HG03135 (cell line): ENCODE results near the gene IL10RA.

Experiments
- ATAC-seq: cut with Tn5 transposase; IDR thresholded peaks from one replicate; pipeline ENCODE4 v1.9.1; 2021; ENCODE audit warnings: mild to moderate bottlenecking, moderate library complexity; ENCODE audit not compliant: unreplicated experiment

IL10RA gene

GRCh38 chr11:118042796-118043195, 56.6 kb downstream of the IL10RA start:
- no peak for ATAC-seq

- ATAC-seq, result no peak
These were observed 59.0 kb downstream of the IL10RA start for GRCh38 chr11:118045191-118045590.

- no peak for ATAC-seq
These were observed 60.1 kb downstream of the IL10RA start for GRCh38 chr11:118046051-118046963.

DNA sequence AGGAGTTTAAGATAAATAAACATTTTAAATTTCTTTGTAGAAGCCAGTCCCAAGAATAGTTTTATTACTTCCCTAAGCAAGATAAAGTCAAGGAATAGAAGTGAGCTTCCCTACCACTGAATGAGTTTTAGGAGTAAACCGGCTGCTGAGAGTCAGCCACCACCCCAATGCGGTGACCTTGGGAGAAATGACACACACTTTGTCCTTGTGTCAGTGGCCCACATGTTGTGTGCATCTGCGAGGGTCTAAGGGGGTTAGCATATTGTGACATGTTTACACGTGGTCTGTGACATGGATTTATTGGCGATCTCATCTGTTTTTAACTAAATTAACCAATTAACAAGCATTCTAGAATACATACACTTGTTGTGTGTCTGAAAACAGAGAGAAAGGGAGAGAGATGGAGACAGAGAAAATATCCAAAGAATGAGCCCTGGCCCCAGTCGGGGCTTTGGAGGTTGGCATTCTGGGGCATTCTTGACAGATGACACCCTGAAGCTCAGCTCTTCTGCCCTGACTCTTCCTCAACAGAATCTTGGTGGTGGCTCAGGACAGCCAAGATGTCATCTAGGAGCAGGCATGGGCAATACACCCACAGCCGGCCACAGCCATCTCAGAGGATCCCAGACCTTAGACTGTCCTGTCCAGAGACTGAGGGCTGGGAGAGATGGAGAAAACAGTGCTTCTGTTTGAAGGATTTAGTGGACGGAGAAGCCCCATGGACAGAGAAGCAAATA, 60.9 kb downstream of the IL10RA start:
- ATAC-seq, result no peak

DNA sequence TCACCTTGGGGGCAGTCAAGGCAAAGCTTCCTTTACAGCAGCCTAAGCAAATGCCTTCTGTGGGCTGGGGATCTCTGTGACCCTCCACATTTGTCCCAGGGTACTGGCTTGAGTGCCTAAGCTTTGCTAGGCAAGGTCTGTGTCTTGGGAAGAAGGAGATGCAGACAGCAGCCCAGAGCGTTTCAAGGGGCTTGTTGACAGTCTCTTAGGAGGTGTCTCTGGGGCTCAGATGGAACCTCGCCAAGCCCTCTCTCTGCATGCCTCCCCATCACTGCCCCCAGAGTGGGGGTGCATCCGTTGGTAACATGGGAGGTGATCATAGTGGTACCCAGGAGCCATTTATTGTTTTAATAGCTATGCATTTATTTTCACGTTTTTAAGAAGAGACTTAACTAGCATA, 61.6 kb downstream of the IL10RA start:
- no peak for ATAC-seq

GRCh38 chr11:118048472-118049370, 62.5 kb downstream of the IL10RA start:
- ATAC-seq, result no peak

DNA sequence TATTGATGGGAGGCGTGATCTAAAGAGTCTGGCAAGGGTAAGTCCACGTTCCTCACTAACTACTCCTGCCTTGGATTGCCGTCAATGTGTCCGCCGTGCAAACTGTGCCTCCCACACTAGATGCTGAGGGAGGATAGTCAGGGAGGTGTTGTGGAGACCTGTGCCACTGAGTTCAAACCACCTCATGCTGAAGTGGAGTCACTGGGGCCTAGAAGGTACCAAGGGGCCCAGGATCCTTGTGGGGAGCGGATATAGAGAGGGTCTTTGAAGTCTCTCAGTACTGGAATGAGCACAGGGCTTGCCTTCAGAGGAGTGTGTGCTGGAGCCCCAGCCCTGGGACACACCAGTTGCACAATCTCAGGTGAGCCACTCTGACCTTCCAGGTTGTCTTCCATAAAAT, 63.6 kb downstream of the IL10RA start:
- ATAC-seq, result no peak

DNA sequence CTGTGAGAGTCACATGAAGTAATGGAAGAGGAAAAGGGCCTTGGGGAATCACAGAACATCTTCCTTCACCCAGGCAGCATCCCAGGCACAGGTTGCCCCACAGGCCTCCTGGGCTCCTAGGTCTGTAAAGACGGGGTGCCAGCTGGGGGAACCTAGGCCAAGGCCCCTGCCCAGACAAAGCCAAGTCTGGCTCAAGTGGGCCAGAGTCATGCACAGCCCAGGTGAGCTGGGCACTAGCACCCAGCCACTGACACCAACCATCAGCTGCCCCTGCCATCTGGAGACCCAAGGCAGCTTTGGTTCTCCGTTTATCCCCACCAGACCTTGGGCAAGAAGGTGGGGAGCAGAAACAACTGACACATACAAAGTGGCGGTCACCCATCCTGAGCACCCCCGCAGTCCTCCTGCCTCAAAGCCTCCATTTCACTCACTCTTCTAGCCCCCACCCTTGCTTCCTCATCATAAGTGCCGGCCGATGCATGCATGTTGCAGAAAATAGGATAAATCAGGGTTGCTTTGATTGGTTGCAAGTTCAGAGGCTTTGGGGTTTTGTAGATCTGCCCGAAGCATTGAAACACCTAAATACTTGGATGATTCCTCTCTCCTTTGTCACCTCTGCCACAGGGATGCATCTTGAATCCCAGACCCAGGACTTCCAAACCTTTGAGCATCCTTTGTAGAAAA, 64.2 kb downstream of the IL10RA start:
- no peak for ATAC-seq
